ENCODE results near the gene CDC42BPA. TPM values are rescaled to one million over a fixed set of nuclear protein-coding genes. Genes with fewer than 3 reads are reported as not detected.

Gene CDC42BPA
- total RNA-seq, 3 donors from 2014 or later: 39.8 to 54.7 (median 46.7) TPM

DNA sequence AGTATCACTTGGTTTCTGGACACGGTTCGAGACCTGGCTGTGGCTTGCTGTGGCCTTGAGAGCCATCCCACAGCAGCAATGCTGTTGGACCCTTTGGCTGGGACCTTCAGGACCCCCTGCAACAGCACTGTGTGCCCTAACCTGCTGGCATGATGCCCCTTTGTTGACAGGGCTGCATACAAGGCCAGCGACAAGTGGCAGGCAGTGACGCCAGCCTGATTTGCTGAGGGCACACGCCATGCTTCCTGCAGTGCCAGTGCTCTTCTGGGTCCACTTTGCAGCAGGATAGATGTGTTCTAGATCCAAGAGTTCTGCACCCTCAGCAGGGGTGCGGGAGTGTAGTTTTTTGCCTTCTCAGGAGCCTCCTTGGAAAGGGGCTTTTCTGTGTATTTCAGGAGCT, 345.4 kb downstream of the CDC42BPA start:
- TF ChIP-seq, protein P1, sequence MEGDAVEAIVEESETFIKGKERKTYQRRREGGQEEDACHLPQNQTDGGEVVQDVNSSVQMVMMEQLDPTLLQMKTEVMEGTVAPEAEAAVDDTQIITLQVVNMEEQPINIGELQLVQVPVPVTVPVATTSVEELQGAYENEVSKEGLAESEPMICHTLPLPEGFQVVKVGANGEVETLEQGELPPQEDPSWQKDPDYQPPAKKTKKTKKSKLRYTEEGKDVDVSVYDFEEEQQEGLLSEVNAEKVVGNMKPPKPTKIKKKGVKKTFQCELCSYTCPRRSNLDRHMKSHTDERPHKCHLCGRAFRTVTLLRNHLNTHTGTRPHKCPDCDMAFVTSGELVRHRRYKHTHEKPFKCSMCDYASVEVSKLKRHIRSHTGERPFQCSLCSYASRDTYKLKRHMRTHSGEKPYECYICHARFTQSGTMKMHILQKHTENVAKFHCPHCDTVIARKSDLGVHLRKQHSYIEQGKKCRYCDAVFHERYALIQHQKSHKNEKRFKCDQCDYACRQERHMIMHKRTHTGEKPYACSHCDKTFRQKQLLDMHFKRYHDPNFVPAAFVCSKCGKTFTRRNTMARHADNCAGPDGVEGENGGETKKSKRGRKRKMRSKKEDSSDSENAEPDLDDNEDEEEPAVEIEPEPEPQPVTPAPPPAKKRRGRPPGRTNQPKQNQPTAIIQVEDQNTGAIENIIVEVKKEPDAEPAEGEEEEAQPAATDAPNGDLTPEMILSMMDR (IDR thresholded peaks at IDR 0.05): no peak
- DNase-seq (ENCODE audit: low spot score in 2 of 2): no peak
- Histone ChIP-seq H3K4me1 (peaks cover 11 to 24% of the 10 kb centered on the region in 2 donors), H3K27ac (peak overlapping the region; percentile 73 to 98), H3K27me3 (no peaks in the 10 kb centered on the region), H3K4me3 (no peak overlapping the region), H3K9me3 (peaks cover 9 to 19% of the 10 kb centered on the region in 2 donors), H3K36me3 (no peaks in the 10 kb centered on the region)
- intact Hi-C loops (cut with DNase I; ENCODE audit: low total_unique reads): no loop called here

DNA sequence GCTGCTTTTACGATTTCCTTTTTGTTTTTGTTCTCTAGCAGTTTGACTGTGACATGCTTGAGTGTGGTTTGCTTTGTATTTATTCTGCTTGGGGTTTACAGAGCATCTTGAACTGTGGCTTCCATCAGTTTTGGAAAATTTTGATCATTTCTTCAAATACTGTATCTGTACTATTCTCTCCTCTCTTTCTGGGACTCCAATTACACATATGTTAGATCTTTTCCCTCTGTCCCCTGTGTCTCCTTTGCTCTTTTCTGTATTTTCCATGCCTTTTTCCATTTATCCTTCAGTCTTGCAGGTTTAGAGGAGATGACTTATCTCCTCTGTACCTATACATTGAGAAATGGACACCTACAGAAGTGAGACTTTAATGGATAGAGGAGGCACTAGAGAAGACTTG, 346.5 kb downstream of the CDC42BPA start:
- H3K36me3 ChIP-seq: no peaks in the 10 kb centered on the region
- H3K4me3 ChIP-seq: no peak overlapping the region
- TF ChIP-seq, protein P1 (IDR thresholded peaks at IDR 0.05): no peak
- TF ChIP-seq POLR2A (IDR thresholded peaks at IDR 0.05) (no peak), POLR2AphosphoS5 (IDR thresholded peaks at IDR 0.05) (no peak)
- intact Hi-C loops (cut with DNase I; ENCODE audit: low total_unique reads): no loop called here
- H3K4me1 ChIP-seq: peaks cover 11 to 24% of the 10 kb centered on the region in 2 donors
- H3K9me3 ChIP-seq: peaks cover 9 to 19% of the 10 kb centered on the region in 2 donors
- H3K27ac ChIP-seq: no peak overlapping the region
- H3K27me3 ChIP-seq: no peaks in the 10 kb centered on the region
- no peak for DNase-seq (ENCODE audit: low spot score in 2 of 2)

DNA sequence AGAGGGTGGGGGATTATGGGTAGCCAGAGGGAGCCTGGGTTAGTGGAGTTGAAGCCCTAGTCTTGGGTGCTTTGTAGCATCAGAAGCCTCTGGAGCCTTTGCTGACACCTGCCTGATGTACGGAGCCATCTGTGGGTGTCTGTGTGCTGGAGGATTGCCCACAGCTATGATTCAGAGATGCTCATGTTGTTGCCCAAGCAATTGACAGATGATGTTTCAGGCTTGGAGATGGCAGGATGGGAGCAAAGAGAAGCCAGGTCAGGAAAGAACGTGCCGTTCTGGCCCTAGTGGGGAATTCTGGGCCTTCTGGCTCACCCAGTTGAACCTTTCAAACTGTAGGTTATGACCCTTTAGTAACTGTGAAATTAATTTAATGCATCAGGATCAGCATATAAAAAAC, 350.6 kb downstream of the CDC42BPA start:
- Histone ChIP-seq H3K9me3 (peaks cover 9 to 19% of the 10 kb centered on the region in 2 donors), H3K27ac (no peak overlapping the region), H3K27me3 (no peaks in the 10 kb centered on the region), H3K4me3 (no peak overlapping the region), H3K4me1 (no peaks in the 10 kb centered on the region), H3K36me3 (no peaks in the 10 kb centered on the region)
- TF ChIP-seq, protein P1 (IDR thresholded peaks at IDR 0.05): no peak
- TF ChIP-seq POLR2AphosphoS5 (IDR thresholded peaks at IDR 0.05) (no peak), POLR2A (IDR thresholded peaks at IDR 0.05) (no peak)
- intact Hi-C loops (cut with DNase I; ENCODE audit: low total_unique reads): no loop called here
- DNase-seq (ENCODE audit: low spot score in 2 of 2): no peak

DNA sequence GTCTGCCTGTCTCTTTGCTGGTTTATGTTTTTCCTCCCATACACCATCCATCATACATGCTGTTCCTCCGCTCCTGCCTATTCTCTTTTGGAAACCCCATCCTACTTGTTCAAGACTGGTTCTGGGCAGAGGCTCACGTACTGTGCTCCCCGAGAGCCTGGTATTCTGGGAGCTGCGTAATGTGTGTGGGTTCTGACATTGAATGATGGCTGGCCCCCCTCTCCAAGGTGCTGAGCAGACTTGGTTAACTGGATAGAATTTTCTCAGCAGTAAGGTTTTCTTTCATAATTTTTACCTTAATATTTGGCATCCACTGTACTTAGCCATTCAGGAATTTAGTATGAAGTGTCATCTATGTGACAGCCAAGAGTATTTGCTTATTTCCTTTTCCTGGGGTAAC, 351.6 kb downstream of the CDC42BPA start:
- DNase-seq (ENCODE audit: low spot score in 2 of 2): no peak
- H3K27me3 ChIP-seq: no peaks in the 10 kb centered on the region
- intact Hi-C loops (cut with DNase I; ENCODE audit: low total_unique reads): no loop called here
- H3K9me3 ChIP-seq: peaks cover 6 to 14% of the 10 kb centered on the region in 2 donors
- no peak overlapping the region for H3K4me3 ChIP-seq
- no peak for TF ChIP-seq POLR2AphosphoS5 (IDR thresholded peaks at IDR 0.05)
- no peaks in the 10 kb centered on the region for H3K36me3 ChIP-seq
- H3K4me1 ChIP-seq: no peaks in the 10 kb centered on the region
- H3K27ac ChIP-seq: no peak overlapping the region

DNA sequence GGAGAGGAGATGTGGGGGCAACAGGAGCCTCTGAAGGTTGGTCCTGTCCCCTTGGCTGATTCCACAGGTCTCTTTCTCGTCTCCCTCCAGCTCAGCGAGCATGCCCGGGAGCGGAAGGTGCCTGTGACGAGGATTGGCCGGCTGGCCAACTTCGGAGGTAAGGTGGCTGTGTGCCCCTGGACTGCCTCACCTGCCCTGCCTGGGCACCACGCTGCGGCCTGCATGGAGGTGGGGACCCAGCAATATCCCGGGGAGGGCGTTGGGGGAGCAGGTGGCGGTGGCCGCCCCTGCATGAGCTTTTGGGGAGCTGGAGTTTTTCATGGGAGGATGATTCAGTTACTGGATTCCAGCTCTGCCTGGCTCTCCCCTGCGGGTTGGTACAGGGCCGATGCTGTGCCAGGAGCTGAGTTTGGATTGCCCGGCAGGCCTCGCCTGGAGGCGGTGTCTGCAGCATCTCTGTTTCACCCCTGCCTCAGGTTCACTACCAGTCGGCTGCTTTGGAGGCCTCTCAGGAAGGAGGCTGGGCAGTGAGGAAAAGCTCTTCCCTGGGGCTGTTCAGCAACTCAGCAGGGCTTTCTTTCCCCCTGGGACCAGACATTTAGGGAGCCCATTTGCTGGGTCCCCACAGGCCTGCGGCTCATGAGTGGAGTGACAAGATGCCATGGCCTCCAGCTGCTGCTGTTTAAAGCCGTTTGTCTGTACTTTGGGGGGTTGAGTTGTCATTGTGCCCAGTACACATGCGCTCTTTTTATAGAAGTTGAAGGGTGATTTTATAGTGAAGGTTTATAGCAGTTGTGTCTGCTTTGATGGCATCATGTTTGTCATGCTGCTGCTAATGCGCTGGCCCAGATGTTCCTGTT, 352.5 kb downstream of the CDC42BPA start:
- intact Hi-C loops (cut with DNase I; ENCODE audit: low total_unique reads): no loop called here
- no peak overlapping the region for H3K27ac ChIP-seq
- TF ChIP-seq, protein P1 (IDR thresholded peaks at IDR 0.05): no peak
- TF ChIP-seq POLR2AphosphoS5 (IDR thresholded peaks at IDR 0.05): no peak
- TF ChIP-seq POLR2A (IDR thresholded peaks at IDR 0.05): no peak
- H3K36me3 ChIP-seq: no peaks in the 10 kb centered on the region
- DNase-seq (ENCODE audit: low spot score in 2 of 2): no peak
- peaks cover 0 to 5% of the 10 kb centered on the region in 2 donors for H3K9me3 ChIP-seq
- no peak overlapping the region for H3K4me3 ChIP-seq
- H3K4me1 ChIP-seq: no peaks in the 10 kb centered on the region
- no peaks in the 10 kb centered on the region for H3K27me3 ChIP-seq
